Neural cell (in vitro differentiated cells): ENCODE measurements around the gene MAML3.

Experiments used
- CTCF ChIP-seq: fragments of 450-650 bp; IDR thresholded peaks from 2 replicates; pipeline ENCODE4 v1.5.1; 2014; ENCODE audit warnings: antibody characterized with exemption, mild to moderate bottlenecking, moderate library complexity; ENCODE audit not compliant: poor library complexity, severe bottlenecking
- EP300 ChIP-seq: fragments of 450-650 bp; conservative IDR thresholded peaks from 2 replicates; pipeline ENCODE4 v1.6.1; 2014; ENCODE audit warnings: antibody characterized with exemption, mild to moderate bottlenecking, moderate library complexity; ENCODE audit not compliant: poor library complexity, severe bottlenecking
- EZH2 ChIP-seq: fragments of 200-600, 300-800 bp; shearing (Covaris generic), sonication (generic); IDR thresholded peaks from 2 replicates; pipeline ENCODE4 v1.6.1; 2014; ENCODE audit warnings: antibody characterized with exemption, low read length, borderline replicate concordance, mild to moderate bottlenecking; ENCODE audit not compliant: insufficient read depth, poor library complexity, severe bottlenecking
- MXI1 ChIP-seq: fragments of 450-650 bp; conservative IDR thresholded peaks from 2 replicates; pipeline ENCODE4 v1.6.1; 2014; ENCODE audit warnings: antibody characterized with exemption, mild to moderate bottlenecking; ENCODE audit not compliant: poor library complexity, severe bottlenecking
- POLR2AphosphoS5 ChIP-seq: IDR thresholded peaks from 2 replicates; pipeline ENCODE4 v1.6.1; 2012
- TAF1 ChIP-seq: IDR thresholded peaks from 2 replicates; pipeline ENCODE4 v1.6.1; 2012; ENCODE audit warnings: low read depth

GRCh38 chr4:139740531-139741041, 413.4 kb downstream of the MAML3 start:
- TF ChIP-seq CTCF = no peak
- TF ChIP-seq TAF1 = no peak
- no peak for TF ChIP-seq EP300
- TF ChIP-seq EZH2 = no peak
- no peak for TF ChIP-seq MXI1
- TF ChIP-seq POLR2AphosphoS5 = no peak
